IPS-18c (cell line): ENCODE data around the gene PA2G4.
A peak's percentile ranks its signal among the peaks of the same experiment; 100 is the strongest.

ENCODE experiments used
- H3K4me3 ChIP-seq: 2 replicates; pipeline ENCODE4 v1.7.0; 2013; ENCODE audit warnings: low read depth, mild to moderate bottlenecking, low read length, moderate library complexity; ENCODE audit not compliant: insufficient read depth
- H3K9me3 ChIP-seq: one replicate; pipeline ENCODE4 v1.6.1; 2013; ENCODE audit warnings: mild to moderate bottlenecking, low read length, moderate library complexity; ENCODE audit not compliant: control insufficient read depth, insufficient read depth

The PA2G4 gene

DNA sequence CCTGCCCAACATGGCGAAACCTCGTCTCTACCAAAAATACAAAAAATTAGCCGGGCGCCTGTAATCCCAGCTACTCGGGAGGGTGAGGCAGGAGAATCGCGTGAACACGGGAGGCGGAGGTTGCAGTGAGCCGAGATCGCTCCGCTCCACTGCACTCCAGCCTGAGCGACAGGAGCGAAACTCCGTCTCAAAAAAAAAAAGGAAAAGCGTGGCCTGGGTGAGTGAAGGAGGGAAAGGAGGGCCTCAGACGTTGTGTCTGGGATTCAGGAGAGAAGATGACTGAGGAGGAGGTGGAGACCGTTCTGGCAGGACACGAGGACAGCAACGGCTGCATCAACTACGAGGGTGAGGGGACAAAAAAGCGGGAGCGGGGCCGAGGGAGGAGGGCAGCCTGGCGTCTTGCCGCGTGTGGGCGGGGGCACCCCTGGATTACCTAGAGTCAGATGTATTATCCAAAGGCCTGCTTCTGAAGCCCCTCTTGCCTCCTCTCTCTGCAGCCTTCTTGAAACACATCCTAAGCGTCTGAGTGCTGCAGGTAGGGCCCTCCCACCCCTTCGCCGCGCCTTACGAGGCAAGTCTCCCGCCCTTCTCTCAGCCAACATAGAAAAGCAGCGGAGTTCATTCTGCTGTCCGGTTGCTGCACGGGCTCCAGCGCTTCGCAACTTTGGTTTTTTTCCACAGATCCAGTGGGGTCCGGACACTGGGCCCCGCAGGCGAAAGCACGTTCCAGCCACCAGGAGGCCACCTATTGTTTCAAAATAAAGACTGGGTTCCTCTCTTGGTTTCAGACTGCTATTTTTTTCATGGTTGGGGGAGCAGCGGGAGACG lies 53.1 kb downstream of the PA2G4 start:
- peak overlapping the region; percentile 40 for H3K4me3 ChIP-seq

DNA sequence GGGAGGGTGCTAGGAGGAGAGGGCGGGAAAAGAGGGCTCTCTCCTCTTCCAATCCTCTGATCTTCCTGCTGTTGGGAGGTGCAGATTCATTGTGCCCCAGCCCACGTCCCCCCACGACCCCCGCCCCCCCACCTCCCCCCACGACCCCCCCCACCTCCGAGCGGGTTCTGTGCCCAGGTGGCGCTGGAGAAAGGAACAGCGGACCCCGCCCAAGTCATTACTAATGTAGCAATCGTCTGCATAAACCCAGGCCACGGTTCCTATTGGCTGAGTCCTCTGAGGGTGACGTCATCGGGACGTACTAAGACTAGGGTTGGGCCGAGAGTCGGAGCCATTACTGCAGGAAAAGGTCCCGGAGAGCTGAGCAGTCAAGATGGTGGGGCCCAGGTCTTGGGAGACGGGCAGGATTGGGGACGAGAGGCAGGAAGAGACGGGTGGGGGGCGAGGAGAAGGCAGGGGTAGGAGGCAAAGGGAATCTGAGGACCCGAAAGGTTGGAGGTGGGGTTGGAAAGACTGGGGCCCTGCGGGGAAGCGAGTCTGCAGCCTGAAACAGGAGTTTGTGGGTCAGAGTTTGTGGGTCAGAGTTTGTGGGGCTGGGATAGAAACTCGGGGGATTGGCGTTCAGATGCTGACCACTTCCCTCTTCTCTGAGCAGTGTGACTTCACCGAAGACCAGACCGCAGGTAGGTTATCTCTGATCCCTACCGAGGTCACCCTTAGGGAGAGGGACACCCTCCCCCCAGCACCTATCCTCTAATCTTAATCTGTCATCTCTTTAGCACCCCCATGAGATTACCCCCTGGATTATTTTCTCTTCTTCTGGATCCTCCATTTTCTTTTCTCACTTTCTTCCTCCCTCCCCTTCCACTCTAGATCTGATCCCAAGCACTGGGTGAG lies 53.9 kb downstream of the PA2G4 start, which contains the start of gene MYL6:
MYL6 (plus strand) TSS at position 331 of the 897 bp plus-strand sequence; CDS start at position 374, 43 bp downstream.
- Histone ChIP-seq H3K9me3 (no peaks in the 10 kb centered on the region), H3K4me3 (peak within 1 kb of the TSS; percentile 85)

More for the DNA sequence above, 53.1 kb downstream of the PA2G4 start:
- H3K9me3 ChIP-seq: no peaks in the 10 kb centered on the region

DNA sequence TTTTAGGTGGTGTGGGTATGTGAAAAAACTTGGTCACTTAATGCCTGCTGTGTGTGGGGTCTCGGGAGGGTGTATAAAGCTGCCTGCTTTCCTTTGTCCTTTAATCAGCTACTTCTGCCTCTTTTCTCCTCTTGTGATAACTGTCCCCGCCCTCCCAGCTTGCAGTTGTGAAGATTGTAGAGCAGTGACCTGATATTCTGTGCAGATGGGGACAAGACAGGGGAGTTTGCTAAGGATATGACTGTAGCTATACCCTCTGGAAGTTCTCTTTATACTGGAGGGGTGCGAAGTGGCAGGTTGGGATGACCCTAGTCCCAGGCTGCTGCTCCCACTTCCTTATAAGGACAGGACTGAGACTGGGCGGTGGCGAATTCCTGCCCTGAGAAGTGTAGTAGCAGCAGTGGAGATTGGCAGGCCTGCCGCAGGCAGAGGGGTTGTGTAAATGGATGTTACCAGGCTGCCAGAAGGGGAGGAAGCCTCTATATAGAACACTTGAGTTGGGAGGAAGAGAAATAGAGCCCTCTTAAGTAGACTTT lies 54.6 kb downstream of the PA2G4 start:
- Histone ChIP-seq H3K9me3 (no peaks in the 10 kb centered on the region), H3K4me3 (peak overlapping the region; percentile 85)

DNA sequence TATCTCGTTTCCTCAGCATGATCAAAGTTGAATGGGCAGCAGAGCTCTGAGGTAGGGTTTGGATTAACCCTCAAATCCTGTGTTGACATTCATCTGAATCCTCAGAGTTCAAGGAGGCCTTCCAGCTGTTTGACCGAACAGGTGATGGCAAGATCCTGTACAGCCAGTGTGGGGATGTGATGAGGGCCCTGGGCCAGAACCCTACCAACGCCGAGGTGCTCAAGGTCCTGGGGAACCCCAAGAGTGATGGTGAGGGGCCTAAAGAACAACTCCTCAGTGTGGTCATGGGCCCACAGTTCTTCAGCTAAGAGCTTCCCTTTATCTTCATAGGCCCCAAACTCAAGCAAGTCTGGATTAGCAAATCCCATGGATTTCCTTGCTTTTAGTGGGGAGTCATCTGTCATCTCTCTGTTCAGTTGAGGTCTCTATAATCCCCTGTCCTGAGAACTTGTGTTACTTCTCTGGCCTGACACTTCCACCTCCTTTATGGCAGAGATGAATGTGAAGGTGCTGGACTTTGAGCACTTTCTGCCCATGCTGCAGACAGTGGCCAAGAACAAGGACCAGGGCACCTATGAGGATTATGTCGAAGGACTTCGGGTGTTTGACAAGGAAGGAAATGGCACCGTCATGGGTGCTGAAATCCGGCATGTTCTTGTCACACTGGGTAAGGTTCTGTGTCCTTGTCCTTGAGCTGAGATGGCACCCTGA lies 55.3 kb downstream of the PA2G4 start:
- Histone ChIP-seq H3K9me3 (no peaks in the 10 kb centered on the region), H3K4me3 (peak overlapping the region; percentile 85)

DNA sequence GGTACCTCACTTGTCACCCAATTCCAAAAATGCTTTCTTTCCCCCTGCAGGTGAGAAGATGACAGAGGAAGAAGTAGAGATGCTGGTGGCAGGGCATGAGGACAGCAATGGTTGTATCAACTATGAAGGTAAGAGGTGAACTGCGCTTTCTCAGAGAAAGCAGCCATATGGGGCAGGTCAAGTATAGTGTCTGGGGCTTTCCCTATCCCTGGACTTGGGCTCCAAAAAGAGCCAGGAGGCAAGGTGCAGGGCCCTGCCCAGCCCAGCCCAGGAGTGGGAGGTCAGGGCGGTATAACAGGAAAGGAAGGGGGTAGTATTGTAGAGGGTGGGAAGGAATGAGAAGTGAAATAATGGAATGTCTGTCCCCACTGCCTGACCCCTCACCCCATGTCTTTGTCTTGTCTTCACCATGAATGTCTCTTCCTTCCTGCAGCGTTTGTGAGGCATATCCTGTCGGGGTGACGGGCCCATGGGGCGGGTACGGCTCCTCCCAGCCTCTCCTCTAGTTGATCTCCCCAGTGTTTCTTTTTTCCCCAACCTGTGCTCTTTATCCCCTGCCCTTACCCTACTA lies 55.9 kb downstream of the PA2G4 start:
- no peaks in the 10 kb centered on the region for H3K9me3 ChIP-seq
- H3K4me3 ChIP-seq: peak overlapping the region; percentile 85

DNA sequence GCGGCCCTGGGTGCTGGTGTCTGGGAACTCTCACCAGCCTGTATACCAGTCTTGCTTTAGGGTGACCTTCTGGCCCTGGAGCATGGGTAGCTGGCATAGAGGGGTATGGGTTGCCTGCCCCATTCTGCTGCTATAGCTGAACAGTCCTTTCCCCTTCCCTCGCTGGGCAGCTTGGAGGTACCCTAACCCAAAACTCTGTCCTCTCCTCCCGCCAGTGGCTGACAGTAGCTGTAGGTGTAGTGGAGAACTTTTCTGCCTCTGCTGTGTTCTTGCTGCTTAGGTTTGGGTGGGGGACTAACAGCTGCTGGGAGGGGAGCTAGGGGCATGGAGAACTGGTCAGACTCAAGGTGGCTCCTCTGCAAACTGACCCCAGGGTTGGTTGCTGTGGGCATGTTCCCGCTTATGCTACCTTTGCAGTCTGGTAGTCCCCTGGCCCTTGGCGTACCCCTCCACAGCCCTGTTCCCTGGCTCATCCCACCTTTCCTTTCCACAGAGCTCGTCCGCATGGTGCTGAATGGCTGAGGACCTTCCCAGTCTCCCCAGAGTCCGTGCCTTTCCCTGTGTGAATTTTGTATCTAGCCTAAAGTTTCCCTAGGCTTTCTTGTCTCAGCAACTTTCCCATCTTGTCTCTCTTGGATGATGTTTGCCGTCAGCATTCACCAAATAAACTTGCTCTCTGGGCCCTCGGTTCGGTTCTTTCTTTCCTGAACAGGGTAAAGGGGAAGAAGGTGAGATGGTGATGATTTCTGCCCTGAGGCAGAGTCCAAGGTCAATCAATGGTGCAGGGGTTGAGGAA lies 56.7 kb downstream of the PA2G4 start:
- H3K4me3 ChIP-seq: 0 out of 2 replicates have a peak overlapping the region, but pooled peaks have one; percentile 24
- no peaks in the 10 kb centered on the region for H3K9me3 ChIP-seq

DNA sequence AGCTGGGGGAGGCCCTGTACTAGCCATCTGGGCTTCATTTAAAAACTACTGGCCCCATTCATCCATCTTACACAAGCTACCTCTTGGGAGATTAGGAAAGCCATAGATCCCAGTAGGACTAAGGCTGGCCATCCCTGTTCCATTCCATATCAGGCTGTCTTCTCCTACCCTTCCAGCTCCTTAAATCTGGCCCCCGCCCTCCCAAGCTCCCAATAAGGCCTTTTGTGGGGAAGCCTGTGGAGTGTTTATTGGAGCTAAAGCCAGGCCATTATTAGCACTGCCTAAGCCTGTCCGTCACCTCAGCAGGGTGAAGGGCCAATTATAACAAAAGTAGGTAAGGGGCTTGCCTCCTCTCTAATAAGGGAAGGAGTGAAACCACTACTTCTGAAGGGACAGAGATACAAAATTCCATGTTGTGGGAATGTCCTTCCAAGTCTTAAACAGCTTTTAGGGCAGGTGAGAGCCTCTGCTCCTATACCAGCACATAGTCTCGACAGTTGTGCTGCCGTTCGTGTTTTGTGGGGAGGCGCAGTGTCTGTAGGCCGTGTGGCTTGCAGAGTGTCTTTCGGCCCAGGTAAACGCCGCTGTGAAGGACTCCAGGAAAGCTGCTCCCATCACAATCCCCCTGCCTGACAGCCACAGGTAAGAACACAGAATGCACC lies 57.5 kb downstream of the PA2G4 start:
- Histone ChIP-seq H3K9me3 (no peaks in the 10 kb centered on the region), H3K4me3 (no peak overlapping the region)

DNA sequence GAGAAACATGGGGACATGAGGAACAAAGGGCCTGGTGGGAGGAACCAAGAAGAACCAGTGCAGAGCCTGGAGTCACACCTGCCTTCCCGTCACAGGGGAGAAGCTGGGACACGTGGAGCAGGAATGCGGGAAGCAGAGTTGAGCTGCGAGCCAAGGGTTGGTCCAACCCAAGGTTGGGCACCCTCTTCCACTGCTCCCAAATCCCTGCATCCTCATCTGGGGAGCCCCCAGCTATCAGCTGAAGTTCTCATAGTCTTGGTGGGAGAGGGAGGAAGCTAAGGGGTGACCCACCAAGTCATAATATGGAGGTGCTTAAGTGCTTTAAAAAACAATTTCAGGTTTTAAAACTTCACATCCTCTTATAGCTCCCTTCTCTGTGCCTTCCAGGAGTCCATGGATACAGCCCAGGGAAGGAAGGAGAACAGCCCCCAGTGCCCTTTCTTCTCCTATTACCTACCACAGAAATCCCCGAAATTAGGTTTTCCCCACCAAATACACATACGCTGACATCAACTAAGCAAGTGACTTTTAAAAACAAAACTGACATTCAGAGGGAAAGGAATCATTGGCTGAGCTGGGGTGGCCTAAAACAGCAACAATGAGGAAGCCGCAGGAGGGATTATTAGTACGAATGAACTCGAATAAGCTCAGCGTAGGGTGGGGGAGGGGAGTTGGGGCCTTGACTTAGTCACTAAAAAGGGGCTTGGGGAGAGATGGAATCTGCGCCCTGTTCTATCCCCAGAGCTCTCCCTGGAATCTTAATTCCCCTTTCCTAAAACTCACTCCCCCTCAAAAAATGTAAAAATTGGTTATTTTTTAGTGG lies 58.3 kb downstream of the PA2G4 start:
- Histone ChIP-seq H3K9me3 (no peaks in the 10 kb centered on the region), H3K4me3 (no peak overlapping the region)
